AG04449 (cell line): ENCODE data around the gene PCDH15.

Experiments
- CTCF ChIA-PET: fragments of 350-600 bp; formaldehyde crosslinking; extraction: SDS; loops from one replicate; lab custom pipeline; 2021; ENCODE audit warnings: antibody characterized with exemption; lab: Yijun Ruan, JAX
- POLR2A ChIA-PET: fragments of 400-600, 350-600 bp; formaldehyde crosslinking; extraction: SDS; loops from one replicate; lab custom pipeline; 2020; ENCODE audit warnings: antibody characterized with exemption, inconsistent platforms; lab: Yijun Ruan, JAX
- DNase-seq: peaks from one replicate; pipeline ENCODE4 v3.0.0-alpha.2; 2010; ENCODE audit warnings: low read depth, low spot score
- H3K4me3 ChIP-seq: 2 replicates; pipeline ENCODE4 v1.5.1; 2011; ENCODE audit warnings: low read depth, mild to moderate bottlenecking, control low read depth, low read length
- CTCF ChIP-seq: IDR thresholded peaks from one replicate; pipeline ENCODE4 v1.5.1; 2011; ENCODE audit warnings: mild to moderate bottlenecking, moderate library complexity, low read length, control low read depth, inconsistent platforms; ENCODE audit not compliant: insufficient read depth; ENCODE audit errors: missing control alignments

The PCDH15 gene

GRCh38 chr10:54487743-54488142, 313.3 kb downstream of the PCDH15 start:
- CTCF ChIA-PET = no interaction called here
- TF ChIP-seq CTCF = no peak
- POLR2A ChIA-PET = no interaction called here
- no peak overlapping the region for H3K4me3 ChIP-seq
- no peak for DNase-seq

GRCh38 chr10:54485971-54486370, 315.1 kb downstream of the PCDH15 start:
- ChIA-PET POLR2A (no interaction called here), CTCF (no interaction called here)
- no peak for DNase-seq
- no peak for TF ChIP-seq CTCF
- no peak overlapping the region for H3K4me3 ChIP-seq

- no peak overlapping the region for H3K4me3 ChIP-seq
- ChIA-PET POLR2A (no interaction called here), CTCF (no interaction called here)
- DNase-seq = no peak
- TF ChIP-seq CTCF = no peak
These were observed 316.8 kb downstream of the PCDH15 start for GRCh38 chr10:54484186-54484585.

GRCh38 chr10:54478601-54479000, 322.4 kb downstream of the PCDH15 start:
- TF ChIP-seq CTCF = no peak
- DNase-seq = no peak
- no peak overlapping the region for H3K4me3 ChIP-seq
- ChIA-PET CTCF (no interaction called here), POLR2A (no interaction called here)

GRCh38 chr10:54477738-54478137, 323.3 kb downstream of the PCDH15 start:
- POLR2A ChIA-PET = no interaction called here
- H3K4me3 ChIP-seq = no peak overlapping the region
- no peak for TF ChIP-seq CTCF
- no peak for DNase-seq
- CTCF ChIA-PET = no interaction called here

- CTCF ChIA-PET = no interaction called here
- H3K4me3 ChIP-seq = no peak overlapping the region
- POLR2A ChIA-PET = no interaction called here
- TF ChIP-seq CTCF = no peak
- no peak for DNase-seq
These were observed 330.8 kb downstream of the PCDH15 start for GRCh38 chr10:54470324-54470631.
